Sigmoid colon (tissue), 7 donors: ENCODE results near the gene PPP1R16B. TPM values are rescaled to one million over a fixed set of nuclear protein-coding genes. Genes with fewer than 3 reads are reported as not detected.
"Not testable (repeated sequence)": the region's sequence is repeated elsewhere in the genome, so short reads cannot be mapped to it uniquely, and the experiment has no call there.

Experiments
- DNase-seq: peaks from one replicate; pipeline ENCODE4 v3.0.0-alpha.2; 2019
- H3K27ac ChIP-seq, 4 donors: fragments of 200-600 bp; sonication (generic); one replicate each; pipeline ENCODE4 v1.5.1; 2016 to 2019; ENCODE audit warnings: mild to moderate bottlenecking in 1 of 4
- H3K27me3 ChIP-seq, 3 donors: fragments of 200-600 bp; sonication (generic); one replicate each; pipeline ENCODE4 v1.5.1; 2019; ENCODE audit warnings: mild to moderate bottlenecking in 1 of 3
- H3K36me3 ChIP-seq, 4 donors: fragments of 200-600 bp; sonication (generic); one replicate each; pipeline ENCODE4 v1.5.1; 2016 to 2019
- H3K4me1 ChIP-seq, 4 donors: fragments of 200-600 bp; sonication (generic); one replicate each; pipeline ENCODE4 v1.5.1; 2017 to 2019
- H3K4me3 ChIP-seq, 4 donors: fragments of 200-600 bp; sonication (generic); one replicate each; pipeline ENCODE4 v1.5.1; 2017 to 2019; ENCODE audit warnings: mild to moderate bottlenecking in 2 of 4, moderate library complexity in 1 of 4
- H3K9me3 ChIP-seq, 4 donors: fragments of 200-600 bp in 3 of 4; sonication (generic) in 3 of 4; one replicate each; pipeline versions ENCODE4 v1.5.1 to v1.6.1; 2013 to 2019
- CTCF ChIP-seq, 4 experiments: fragments of 450-650 bp in 3 of 4; fragments of 200-600 bp in 1 of 4; IDR thresholded peaks; one replicate each; pipeline ENCODE4 v1.5.1; 2016 to 2019; ENCODE audit warnings: antibody characterized with exemption in 4 of 4, mild to moderate bottlenecking in 3 of 4, moderate library complexity in 2 of 4
- EP300 ChIP-seq, 4 donors: sonication (generic); formaldehyde crosslinking; IDR thresholded peaks; one replicate each; pipeline ENCODE4 v1.6.1; 2017; ENCODE audit warnings: antibody characterized with exemption in 4 of 4
- POLR2A ChIP-seq, 2 donors: fragments of 450-650 bp; IDR thresholded peaks; one replicate each; pipeline ENCODE4 v1.6.1; 2016; ENCODE audit warnings: antibody characterized with exemption in 2 of 2, mild to moderate bottlenecking in 2 of 2, moderate library complexity in 2 of 2
- POLR2AphosphoS5 ChIP-seq, 4 donors: sonication (generic); formaldehyde crosslinking; IDR thresholded peaks; one replicate each; pipeline ENCODE4 v1.6.1; 2017; ENCODE audit warnings: antibody characterized with exemption in 4 of 4
- WGBS, 2 donors: extraction: QIAGEN DNeasy Blood & Tissue Kit; methylation state at CpG; one replicate each; pipeline ENCODE4 v1.1.7; 2013; 5-methylcytosine and 5-hydroxymethylcytosine counted together
- intact Hi-C: fragments of 100-400 bp; cut with DNase I; formaldehyde crosslinking; loops from one replicate; pipeline ENCODE4 v1.15.1; 2023
- polyA plus RNA-seq, 3 donors: library from polyadenylated mRNA; stranded (reverse); fragments of 200-250 nt; gene quantifications; one replicate each; pipeline ENCODE4 v1.2.3, GENCODE V29; 2013
- total RNA-seq, 4 donors: library from RNA; depleted of rRNA; stranded (reverse); fragments of >200 nt; gene quantifications; one replicate each; pipeline ENCODE4 v1.1.0, GENCODE V29; 2016
- donor health status: healthy with polysubstance abuse.
- donor health status: Bipolar disorder and iron deficiency.
- donor health status: healthy.

PPP1R16B gene
- total and polyA plus RNA-seq, 7 donors = 0.92 to 21.7 (median 3.6) TPM

GRCh38 chr20:38953630-38954340 lies 148.3 kb downstream of the PPP1R16B start:
- H3K9me3 ChIP-seq = no peaks in the 10 kb centered on the region
- H3K27ac ChIP-seq = peak overlapping the region in 2 of 4 donors; percentile 7 to 35
- DNase-seq = no peak
- H3K36me3 ChIP-seq = peaks cover 0 to 37% (median 8%) of the 10 kb centered on the region in 4 donors
- WGBS, 2 donors = 54 to 82% methylated on average over 8 of the region's 8 CpGs
- H3K4me1 ChIP-seq = no peaks in the 10 kb centered on the region
- H3K27me3 ChIP-seq = no peaks in the 10 kb centered on the region
- H3K4me3 ChIP-seq = no peak overlapping the region
- intact Hi-C loops = no loop called here
- TF ChIP-seq POLR2AphosphoS5 (IDR thresholded peaks at IDR 0.05) = no peak
- no peak for TF ChIP-seq POLR2A (IDR thresholded peaks at IDR 0.05)
- TF ChIP-seq CTCF (IDR thresholded peaks at IDR 0.05) = no peak
- TF ChIP-seq EP300 (IDR thresholded peaks at IDR 0.05) = no peak

- Histone ChIP-seq H3K4me1 (peaks cover 0 to 6% (median 0%) of the 10 kb centered on the region in 4 donors), H3K4me3 (no peak overlapping the region), H3K27ac (peak overlapping the region in 1 of 4 donors; percentile 23), H3K9me3 (no peaks in the 10 kb centered on the region), H3K27me3 (no peaks in the 10 kb centered on the region), H3K36me3 (peaks cover 0 to 6% (median under 1%) of the 10 kb centered on the region in 4 donors)
- TF ChIP-seq EP300 (IDR thresholded peaks at IDR 0.05) (no peak), POLR2AphosphoS5 (IDR thresholded peaks at IDR 0.05) (no peak), CTCF (IDR thresholded peaks at IDR 0.05) (no peak), POLR2A (IDR thresholded peaks at IDR 0.05) (no peak)
- DNase-seq = no peak
- intact Hi-C loops = no loop called here
- 94 to 97% methylated on average over 5 of the region's 5 CpGs for WGBS, 2 donors
Observed at GRCh38 chr20:38957235-38957876, 151.9 kb downstream of the PPP1R16B start.

- intact Hi-C loops = no loop called here
- Histone ChIP-seq H3K36me3 (no peaks in the 10 kb centered on the region), H3K4me1 (peaks cover 0 to 11% (median 4%) of the 10 kb centered on the region in 4 donors), H3K9me3 (no peaks in the 10 kb centered on the region), H3K4me3 (no peak overlapping the region), H3K27me3 (no peaks in the 10 kb centered on the region), H3K27ac (peak overlapping the region in 1 of 4 donors; percentile 23)
- TF ChIP-seq CTCF (IDR thresholded peaks at IDR 0.05) = no peak
- no peak for TF ChIP-seq POLR2A (IDR thresholded peaks at IDR 0.05)
- no peak for TF ChIP-seq EP300 (IDR thresholded peaks at IDR 0.05)
- no peak for TF ChIP-seq POLR2AphosphoS5 (IDR thresholded peaks at IDR 0.05)
- DNase-seq = no peak
- 90 to 94% methylated on average over 8 of the region's 8 CpGs for WGBS, 2 donors
Observed at GRCh38 chr20:38957915-38958485, 152.5 kb downstream of the PPP1R16B start.

DNA sequence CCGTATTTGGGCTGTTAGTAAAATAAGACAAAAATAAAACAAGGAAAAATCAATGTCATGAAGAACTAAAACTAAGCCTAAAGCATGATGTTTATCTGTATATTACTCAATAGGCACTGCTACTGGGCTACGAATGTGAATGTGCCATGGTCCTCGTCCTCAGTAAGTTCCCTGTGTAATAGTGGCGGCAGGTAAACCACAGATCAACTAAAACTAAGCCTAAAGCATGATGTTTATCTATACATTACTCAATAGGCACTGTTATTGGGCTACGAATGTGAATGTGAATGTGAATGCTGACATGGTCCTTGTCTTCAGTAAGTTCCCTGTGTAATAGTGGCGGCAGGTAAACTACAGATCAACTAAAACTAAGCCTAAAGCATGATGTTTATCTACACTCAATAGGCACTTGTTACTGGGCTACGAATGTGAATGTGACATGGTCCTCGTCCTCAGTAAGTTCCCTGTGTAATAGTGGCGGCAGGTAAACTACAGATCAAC lies 154.7 kb downstream of the PPP1R16B start:
- intact Hi-C loops = not testable (repeated sequence)

DNA sequence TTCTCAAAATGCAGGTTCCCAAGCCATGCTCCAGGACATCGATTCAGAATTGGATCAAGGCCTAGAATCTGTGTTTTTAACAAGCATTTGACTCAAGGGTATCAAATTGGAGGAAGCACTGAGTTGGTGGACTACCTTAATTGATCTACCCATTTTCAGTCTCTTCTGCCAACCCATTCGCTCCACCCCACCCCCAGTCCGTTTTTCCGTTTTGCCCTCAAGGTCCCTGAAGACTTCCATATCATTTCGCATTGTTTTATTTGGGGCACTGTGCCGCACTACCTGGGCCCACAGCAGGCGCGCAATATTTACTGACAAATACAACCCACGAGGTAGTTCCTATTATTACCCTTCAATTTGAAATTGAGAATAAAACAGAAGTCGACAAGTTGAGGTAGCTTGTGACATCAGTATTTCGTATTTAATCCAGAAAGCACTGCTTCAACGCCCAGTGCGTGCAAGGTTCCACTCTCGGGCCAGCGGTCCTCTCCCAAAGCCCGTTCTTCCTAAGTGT lies 156.1 kb downstream of the PPP1R16B start:
- Histone ChIP-seq H3K27me3 (no peaks in the 10 kb centered on the region), H3K27ac (peak overlapping the region; percentile 96 to 98 (median 98)), H3K9me3 (no peaks in the 10 kb centered on the region), H3K4me3 (peak overlapping the region; percentile 87 to 95 (median 92)), H3K4me1 (peaks cover 0 to 36% (median 14%) of the 10 kb centered on the region in 4 donors), H3K36me3 (peaks cover 0 to 3% (median 0%) of the 10 kb centered on the region in 4 donors)
- TF ChIP-seq CTCF (IDR thresholded peaks at IDR 0.05) (no peak), POLR2AphosphoS5 (IDR thresholded peaks at IDR 0.05) (no peak), POLR2A (IDR thresholded peaks at IDR 0.05) (no peak), EP300 (IDR thresholded peaks at IDR 0.05) (no peak)
- DNase-seq = no peak
- intact Hi-C loops = loop anchor here (2.0 kb wide), 1 partner anchor 35 kb away; the partner anchor contains the start of gene FAM83D
- 9 to 14% methylated on average over 16 of the region's 16 CpGs for WGBS, 2 donors

More for the DNA sequence above, 154.7 kb downstream of the PPP1R16B start:
- H3K27me3 ChIP-seq, H3K36me3 ChIP-seq, H3K9me3 ChIP-seq, H3K27ac ChIP-seq, DNase-seq, H3K4me3 ChIP-seq: not testable (repeated sequence)
- H3K4me1 ChIP-seq = peaks cover 0 to 22% (median 13%) of the 10 kb centered on the region in 4 donors
- 89 to 94% methylated on average over 9 of the region's 9 CpGs for WGBS, 2 donors
